Activated T-cell treated with anti-CD3 and anti-CD28 coated beads, Interleukin-2, amount 50 U/mL, for 1 hour (primary cell): Measurements from ENCODE around the gene TMEM259.
"Not testable (repeated sequence)": the region's sequence is repeated elsewhere in the genome, so short reads cannot be mapped to it uniquely, and the experiment has no call there.

Source experiments
- DNase-seq: peaks from one replicate; pipeline ENCODE4 v3.0.0-alpha.2; 2020

Gene TMEM259

DNA sequence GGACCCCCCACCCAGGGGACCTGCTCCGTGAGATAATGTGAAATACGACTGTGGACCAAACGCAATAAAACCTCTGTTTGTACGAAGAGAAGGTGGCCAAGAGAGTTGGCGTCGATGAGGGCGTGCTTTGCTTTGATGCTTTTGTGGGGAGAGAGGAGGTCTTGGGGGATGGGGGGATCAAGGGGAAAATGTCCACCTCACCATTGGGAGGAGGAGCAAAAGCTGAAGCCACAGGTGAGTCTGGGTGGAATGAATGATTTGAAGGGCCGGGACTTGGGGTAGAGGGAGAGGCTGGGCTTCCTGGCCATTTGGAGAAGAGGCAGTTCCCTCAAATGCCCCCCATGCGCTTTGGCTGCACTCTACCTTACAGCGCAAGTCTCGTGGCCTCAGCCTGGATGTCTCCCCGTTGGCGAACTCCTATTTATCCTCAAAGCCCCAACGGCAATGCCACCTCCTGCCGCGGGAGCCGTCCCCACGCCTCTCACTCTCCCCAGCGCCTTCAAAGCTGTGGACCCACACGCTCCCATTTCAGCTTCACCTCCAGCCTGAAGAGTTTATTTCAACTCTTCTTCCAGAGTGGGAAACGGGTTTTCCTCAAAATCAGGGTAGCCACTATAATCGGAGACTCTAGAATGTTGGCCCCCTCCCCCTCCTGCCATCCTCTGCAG lies 18.2 kb upstream of the TMEM259 start:
- DNase-seq = no peak

DNA sequence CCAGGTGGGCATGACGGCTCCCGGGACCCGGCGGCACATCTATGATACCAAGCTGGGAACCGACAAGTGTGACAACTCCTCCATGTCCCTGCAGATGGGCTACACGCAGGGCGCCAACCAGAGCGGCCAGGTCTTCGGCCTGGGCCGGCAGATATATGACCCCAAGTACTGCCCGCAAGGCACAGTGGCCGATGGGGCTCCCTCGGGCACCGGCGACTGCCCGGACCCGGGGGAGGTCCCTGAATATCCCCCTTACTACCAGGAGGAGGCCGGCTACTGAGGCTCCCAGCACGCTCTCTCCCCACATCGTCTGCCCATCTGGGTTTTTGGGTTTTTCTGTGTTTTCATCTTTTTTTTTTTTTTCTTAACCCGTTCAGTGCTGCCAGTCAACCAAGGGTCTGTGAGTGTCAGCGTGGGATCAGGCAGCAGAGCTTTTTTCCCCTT lies 16.7 kb upstream of the TMEM259 start:
- peak; percentile 48 for DNase-seq

DNA sequence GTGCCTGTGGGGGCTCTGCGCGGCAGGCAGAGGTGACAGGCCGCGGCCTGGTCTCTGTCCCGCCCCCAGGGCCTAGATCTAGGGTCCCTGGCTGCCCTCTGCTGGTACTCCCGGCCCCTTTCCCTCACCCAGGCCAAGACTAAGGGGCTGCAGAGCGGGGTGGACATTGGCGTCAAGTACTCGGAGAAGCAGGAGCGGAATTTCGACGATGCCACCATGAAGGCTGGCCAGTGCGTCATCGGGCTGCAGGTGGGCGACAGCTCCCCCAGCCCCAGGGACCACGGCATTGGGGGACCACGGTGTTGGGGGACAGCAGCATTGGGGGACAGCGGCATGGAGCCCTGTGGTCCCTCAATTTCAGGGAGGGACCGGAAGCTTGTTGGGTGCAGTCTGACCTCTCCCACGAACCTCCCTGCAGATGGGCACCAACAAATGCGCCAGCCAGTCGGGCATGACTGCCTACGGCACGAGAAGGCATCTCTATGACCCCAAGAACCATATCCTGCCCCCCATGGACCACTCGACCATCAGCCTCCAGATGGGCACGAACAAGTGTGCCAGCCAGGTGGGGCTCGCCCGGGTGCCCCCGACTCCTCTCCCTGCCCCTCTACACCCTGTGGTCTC lies 15.2 kb upstream of the TMEM259 start:
- DNase-seq = peak; percentile 47

GRCh38 chr19:1032264-1032867 lies 11.4 kb upstream of the TMEM259 start:
- no peak for DNase-seq

DNA sequence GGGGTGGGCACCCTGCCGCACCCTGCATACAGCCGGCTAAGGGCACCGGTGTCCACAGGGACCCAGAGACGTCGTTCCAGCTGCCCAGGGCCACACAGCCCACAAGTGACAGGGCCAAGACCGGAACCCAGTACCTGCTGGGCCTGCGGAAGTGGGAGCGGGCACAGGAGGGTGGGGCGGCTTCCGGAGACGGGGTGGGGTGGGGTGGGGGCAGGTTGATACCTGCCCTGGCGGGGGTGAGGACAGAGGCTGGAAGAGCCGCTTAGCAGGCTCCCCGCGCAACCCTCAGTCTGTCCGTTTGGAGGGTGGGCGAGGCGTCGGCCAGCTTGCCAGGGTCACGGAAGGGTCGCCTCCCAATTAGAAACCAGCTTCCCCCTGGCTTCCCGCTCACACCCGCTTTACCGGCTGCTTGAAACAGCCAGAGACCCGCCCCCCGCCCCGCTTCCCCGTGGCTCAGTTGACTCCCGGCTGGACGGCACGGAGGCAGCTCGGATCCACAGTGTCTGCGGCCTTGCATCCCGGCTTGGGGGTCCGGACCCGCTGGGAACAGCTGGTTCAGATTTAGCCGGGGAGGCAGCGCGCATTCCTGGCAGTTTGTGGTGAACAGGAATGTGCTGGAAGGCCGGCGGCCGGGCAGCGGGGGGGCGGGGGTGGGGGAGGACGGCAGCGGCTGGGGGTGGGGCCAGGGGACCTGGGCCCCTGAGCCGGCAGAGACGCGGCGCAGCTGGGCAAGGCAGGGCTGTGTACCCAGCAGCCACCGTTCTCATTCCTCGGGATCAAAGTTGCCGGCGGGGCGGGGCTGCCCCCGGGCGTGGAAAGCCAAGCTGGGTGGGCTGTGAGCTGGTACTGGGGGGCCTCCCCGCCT lies 7.4 kb upstream of the TMEM259 start:
- peak; percentile 68 for DNase-seq

DNA sequence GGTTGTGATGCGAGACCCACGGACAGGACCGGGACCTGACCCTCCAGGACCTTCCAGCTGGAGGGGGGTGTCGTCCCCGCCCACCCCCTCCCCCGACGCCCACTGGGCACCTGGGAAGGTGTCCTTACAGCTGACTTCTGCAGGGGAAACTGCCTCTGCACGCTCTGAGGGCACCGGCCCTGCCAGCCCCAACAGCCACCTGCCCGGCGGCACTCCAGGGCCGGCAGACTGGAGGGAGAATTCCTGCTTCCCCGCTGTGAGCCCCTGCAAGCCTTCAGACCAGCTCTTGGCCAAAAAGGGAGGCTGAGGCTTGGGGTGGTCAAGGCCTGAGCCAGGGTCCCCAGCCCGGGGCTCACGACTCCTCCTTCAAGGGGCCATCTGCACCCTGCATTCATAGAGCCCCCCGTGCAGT lies 6.7 kb upstream of the TMEM259 start:
- DNase-seq = no peak

GRCh38 chr19:1026783-1027649 lies 6.1 kb upstream of the TMEM259 start:
- DNase-seq = peak; percentile 57

DNA sequence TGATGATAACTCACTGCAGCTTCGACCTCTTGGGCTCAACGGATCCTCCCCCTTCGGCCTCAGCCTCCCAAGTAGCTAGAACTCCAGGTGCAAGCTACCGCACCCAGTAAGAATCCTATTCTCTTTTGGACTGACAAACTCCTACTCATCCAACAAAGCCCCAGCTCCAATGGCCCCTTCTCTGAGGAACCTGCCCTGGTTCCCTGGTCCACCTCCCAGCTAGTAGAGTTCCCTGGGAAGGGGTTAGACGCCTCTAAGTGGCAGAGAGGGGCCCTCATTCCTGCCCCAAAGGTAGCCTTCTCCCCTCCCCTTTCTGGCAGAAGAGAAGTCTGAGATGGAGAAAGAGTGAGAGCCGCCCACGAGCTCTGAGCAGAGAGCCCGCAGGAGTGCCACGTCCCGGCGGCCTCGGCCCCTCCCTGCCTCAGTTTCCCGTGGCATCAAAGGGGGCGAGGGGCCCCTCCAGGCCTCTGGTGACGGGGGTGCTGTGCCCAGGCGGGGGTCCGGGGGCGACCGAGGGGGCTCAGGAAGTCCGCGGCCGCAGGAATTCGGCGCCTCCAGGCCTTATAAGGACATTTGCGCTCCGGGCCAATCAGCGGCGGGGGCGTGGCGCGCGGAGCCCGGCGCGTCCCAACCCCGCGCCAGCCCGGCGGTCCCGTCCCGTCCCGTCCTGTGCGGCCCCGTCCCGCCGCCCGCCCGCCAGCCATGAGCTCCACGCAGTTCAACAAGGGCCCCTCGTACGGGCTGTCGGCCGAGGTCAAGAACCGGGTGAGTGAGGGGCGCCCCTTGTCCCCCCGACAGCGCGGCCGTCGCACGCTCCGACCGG lies 5.2 kb upstream of the TMEM259 start, which contains the start of gene CNN2:
Gene CNN2 (plus strand): TSS at position 649 of the 823 bp plus-strand sequence. CDS start 54 bp downstream, at position 703.
- DNase-seq = peak; percentile 76

DNA sequence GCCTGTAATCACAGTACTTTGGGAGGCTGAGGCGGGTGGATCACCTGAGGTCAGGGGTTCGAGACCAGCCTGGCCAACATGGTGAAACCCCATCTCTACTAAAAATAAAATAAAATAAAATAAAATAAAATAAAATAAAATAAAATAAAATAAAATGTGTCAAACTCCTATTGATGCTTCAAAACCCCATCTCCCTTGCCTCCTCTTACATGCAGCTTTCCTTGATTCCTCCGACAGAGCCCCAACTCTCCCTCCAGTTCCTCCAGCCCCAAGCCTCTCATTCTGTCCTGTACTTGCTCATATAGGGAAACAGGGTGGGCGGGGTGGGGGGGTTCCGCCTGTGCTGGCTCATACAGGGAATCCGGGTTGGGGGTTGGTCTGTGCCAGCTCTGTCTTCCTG lies 4.2 kb upstream of the TMEM259 start:
- not testable (repeated sequence) for DNase-seq

DNA sequence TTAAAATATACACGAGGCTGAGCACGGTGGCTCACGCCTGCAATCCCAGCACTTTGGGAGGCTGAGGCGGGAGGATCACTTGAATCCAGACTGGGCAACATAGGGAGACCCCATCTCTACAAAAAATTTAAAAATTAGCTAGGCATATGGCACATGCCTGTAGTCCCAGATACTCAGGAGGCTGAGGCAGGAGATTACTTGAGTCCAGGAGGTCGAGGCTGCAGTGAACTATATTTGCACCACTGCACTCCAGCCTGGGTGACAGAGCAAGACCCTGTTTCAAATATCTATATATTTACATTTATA lies 2.9 kb upstream of the TMEM259 start:
- not testable (repeated sequence) for DNase-seq

DNA sequence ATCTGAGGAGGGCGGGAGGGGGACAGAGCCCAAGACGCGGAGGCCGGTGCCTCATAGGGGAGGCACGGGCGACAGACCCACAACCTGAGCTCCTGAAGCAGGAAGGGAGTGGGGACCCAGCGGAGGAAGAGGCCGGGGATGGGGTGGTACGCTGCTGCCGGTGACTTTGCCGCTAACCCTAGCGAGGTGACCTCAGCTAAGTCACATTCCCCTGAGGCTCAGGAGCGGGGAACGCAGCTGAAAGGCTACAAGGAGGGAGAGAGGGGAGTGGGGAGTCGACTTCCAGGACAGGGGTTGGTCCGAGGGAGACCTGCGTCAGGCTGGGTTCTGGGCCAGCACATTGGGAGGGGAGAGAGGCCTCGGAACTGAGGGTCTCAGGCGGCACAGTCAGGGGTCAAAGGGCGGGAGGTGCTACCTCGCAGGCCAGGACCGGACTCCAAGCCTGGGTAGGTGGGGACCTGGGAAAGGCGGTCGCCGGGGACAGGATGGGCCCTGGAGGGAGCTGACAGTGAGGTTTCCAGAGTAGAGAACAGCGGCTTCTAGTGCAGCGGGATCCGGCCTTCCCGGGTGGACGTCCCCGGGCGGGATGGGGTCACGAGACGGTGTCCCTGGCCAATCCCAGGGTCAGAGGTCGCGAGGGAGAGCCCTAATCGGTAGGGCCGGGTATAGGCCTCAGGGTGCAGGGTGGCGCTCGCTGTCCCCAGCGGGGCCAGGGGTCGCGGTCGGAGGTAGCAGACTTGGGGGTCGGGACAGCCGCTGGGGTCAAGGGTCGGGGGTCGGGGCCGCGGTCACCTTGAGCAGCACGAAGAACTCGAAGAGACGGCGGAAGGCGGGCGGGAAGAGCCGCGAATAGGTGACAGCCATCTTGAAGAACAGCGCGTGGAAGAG lies 699 bp downstream of the TMEM259 start:
- DNase-seq = peak; percentile 43

- DNase-seq = no peak
Observed at GRCh38 chr19:1019616-1019961, 1.3 kb downstream of the TMEM259 start.

DNA sequence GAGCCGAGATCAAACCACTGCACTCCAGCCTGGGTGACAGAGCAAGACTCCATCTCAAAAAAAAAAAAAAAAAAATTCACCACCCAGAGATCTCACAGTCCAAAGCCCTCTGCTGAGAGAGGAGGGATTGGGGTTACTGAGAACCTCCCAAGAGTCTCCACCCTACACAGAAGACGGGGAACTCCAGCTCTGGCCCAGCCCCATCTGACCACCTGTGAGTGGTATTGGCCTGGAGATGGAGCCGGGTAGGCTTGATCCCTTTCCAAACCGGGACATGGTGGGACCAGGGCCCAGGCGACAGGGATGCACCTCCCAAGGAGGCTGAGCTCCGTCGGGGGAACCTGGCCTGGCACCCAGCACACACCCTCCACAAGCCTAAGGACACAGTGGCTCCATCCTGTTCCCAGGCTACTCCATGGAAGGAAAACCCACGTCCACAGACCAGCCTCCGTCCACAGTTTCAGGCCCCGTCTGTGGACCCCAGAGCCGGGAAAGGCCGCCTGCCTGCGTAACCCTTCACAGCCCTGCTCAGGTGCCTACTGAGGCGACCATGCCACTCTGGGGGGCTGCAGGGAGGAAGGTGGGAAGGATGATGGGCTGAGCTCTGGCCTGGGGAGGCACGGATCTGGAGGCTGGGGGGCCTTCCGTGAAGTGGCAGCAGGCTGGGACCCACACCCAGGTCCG lies 1.8 kb downstream of the TMEM259 start:
- DNase-seq = no peak

- DNase-seq = no peak
Observed at GRCh38 chr19:1018393-1018792, 2.5 kb downstream of the TMEM259 start.

GRCh38 chr19:1017906-1018305 lies 3.0 kb downstream of the TMEM259 start:
- no peak for DNase-seq

DNA sequence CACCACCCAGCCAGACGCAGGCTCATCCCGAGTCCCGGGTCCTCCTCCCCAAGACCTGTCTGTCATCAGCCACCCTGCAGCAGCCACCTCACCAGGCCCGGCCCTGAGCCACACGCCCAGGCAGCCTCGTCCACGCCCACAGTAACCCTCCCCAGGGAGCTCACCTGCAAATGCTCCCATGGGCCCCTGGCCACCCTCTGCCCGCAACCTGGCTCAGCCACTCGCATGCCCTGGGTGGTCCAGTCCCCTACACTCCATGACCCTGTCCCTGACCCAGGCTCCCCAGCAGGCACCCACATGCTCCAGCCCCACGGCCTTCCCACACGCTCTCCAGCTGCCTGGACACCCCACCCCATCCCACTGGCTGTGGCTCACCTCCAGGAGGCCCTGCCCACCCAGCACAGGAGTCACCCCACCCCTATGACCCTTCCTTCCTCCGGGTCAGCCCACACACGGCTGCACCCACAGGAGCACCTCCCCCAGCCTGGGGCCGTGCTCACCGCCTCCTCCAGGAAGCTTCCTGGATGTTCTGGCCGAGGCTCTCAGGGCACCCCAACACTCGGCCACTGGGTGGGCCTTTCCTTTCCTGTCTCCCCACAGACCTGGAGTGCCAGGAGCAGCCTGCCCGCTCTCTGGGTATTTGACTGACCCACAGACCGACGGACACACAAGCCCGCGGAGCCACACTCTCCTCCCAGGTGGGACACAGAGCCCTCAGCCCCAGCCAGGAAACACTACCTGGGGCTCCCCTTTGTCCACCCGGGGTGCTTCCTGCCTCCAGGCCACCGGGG lies 3.6 kb downstream of the TMEM259 start:
- no peak for DNase-seq

DNA sequence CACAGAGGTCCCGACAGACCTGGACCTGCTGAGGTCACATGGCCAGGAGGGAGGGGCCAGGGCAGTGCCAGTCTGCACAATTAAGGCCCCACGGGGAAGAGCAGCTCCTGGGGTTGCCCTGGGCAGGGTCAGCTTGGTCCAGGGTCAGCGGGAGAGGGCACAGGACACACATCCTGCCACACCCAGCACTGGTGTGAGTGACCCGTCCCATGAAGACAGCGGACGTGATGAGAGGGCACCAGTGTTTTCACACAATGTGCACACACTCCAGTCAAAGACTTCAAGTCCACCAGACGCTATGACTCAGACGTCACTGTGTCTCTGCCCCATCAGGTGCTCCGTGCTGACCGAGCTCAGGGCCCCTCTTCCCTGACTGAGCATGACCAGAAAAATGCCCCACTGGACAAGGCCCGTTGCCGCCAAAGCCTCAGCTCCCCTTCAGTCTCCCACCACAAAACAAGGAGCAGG lies 4.2 kb downstream of the TMEM259 start:
- no peak for DNase-seq

GRCh38 chr19:1015782-1016646 lies 4.9 kb downstream of the TMEM259 start:
- DNase-seq = no peak
